Activated T-cell treated with anti-CD3 and anti-CD28 coated beads, Interleukin-2, amount 50 U/mL, for 48 hours (primary cell): Measurements from ENCODE around the gene TNPO1.
"Not testable (repeated sequence)": the region's sequence is repeated elsewhere in the genome, so short reads cannot be mapped to it uniquely, and the experiment has no call there.

ENCODE experiments used
- DNase-seq, 2 experiments: peaks; one replicate each; pipeline ENCODE4 v3.0.0-alpha.2; 2020

The TNPO1 gene

GRCh38 chr5:72816284-72817075 lies at the start of gene TNPO1:
Gene TNPO1, plus strand, starts transcription at chr5:72816661. Its CDS starts 77 bp downstream, at chr5:72816738.
- DNase-seq = peak; percentile 85 to 90

- no peak for DNase-seq
These were observed 49.0 kb upstream of the TNPO1 start for GRCh38 chr5:72767289-72768010.

- DNase-seq = no peak
These were observed 46.2 kb upstream of the TNPO1 start for GRCh38 chr5:72770266-72770665.

- no peak for DNase-seq
These were observed 39.8 kb upstream of the TNPO1 start for GRCh38 chr5:72776684-72777083.

DNA sequence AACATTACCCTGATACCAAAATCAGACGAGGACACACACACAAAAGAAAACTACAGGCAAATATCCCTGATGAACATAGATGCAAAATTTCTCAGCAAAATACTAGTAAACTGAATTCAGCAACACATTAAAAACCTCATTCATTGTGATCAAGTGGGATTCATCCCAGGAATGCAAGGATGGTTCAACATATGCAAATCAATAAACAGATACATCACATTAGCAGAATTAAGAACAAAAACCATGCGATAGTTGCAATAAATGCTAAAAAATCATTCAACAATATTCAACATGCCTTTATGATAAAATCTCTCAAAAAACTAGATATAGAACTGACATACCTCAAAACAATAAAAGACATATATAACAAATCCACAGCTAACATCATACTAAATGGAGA lies 36.9 kb upstream of the TNPO1 start:
- no peak for DNase-seq

DNA sequence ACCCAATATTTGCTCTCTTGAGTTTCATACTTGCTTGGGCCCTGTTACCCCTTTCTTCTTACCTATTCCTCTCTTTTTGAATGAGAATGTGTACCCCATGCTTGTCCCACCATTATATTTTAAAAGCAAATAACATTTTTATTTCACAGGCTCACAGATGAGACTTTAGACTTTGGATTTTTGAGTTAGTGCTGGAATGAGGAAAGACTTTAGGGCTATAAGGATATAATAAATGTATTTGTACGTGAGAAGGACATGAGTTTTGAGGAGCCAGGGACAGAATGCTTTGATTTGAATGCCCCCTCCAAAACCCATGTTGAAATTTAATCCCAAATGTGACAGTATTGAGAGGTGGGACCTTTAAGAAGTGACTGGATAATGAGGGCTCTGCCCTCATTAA lies 33.1 kb upstream of the TNPO1 start:
- no peak for DNase-seq

- DNase-seq = no peak
These were observed 32.3 kb upstream of the TNPO1 start for GRCh38 chr5:72784129-72784528.

- DNase-seq = no peak
These were observed 30.7 kb upstream of the TNPO1 start for GRCh38 chr5:72785801-72786200.

- no peak for DNase-seq
These were observed 29.8 kb upstream of the TNPO1 start for GRCh38 chr5:72786676-72787075.

DNA sequence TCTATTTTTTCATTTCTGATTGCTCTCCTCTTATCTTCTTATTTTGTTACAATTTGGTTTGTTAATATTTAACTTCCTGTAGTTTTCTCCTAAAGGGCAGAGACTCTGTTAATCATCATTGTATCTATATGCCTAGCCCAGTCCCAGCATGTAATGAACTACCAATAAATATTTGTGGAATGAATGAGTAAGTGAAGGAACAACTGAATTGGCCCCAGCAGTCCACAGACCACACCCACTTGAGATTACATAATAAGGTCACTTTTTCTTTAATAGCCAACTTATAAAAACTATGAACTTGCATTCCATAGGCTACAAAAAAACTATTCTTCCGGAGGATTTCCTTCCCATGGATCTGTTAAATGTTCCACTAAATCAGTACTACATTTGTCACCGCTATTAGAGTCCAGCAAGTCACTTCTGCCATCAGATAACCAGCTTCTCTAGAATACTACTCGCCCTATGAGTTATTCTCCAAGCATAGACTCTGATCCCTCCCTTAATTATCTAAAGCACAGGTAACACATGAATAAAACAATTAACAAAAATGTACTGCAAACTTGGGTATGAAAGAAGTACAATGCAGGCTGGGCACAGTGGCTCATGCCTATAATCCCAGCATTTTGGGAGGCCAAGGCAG lies 27.5 kb upstream of the TNPO1 start:
- no peak for DNase-seq

- no peak for DNase-seq
These were observed 26.3 kb upstream of the TNPO1 start for GRCh38 chr5:72790186-72790585.

DNA sequence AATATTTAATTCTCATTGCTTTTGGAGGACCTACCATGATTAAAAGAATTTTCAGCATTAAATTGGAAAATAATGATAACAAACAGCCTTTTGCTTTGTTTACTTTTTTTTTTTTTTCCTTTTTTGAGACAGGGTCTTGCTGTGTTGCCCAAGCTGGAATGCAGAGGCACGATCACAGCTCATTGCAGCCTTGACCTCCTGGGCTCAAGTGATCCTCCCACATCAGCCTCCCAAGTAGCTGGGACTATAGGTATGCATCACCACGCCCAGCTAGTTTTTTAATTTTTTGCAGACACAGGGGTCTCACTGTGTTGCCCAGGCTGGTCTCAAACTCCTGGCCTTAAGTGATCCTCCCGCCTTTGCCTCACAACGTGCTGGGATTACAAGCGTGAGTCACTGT lies 23.8 kb upstream of the TNPO1 start:
- not testable (repeated sequence) for DNase-seq

GRCh38 chr5:72796001-72796400 lies 20.5 kb upstream of the TNPO1 start:
- DNase-seq = no peak

DNA sequence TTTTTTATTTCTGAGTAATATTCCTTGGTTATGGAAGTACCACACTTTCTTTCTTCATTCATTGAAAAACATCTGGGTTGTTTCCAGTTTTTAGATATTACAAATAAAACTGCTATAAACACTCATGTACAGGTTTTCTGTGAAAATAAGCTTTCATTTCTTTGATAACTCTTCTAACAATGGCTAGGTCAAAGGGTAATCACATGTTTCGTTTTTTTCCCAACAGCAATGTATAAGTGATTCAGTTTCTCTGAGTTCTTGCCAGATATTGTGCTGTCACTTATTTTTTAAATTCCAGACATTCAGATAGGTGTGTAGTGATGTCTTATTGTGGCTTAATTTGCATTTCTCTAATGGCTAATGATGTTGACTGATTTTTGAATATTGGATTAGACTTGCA lies 16.7 kb upstream of the TNPO1 start:
- no peak for DNase-seq

DNA sequence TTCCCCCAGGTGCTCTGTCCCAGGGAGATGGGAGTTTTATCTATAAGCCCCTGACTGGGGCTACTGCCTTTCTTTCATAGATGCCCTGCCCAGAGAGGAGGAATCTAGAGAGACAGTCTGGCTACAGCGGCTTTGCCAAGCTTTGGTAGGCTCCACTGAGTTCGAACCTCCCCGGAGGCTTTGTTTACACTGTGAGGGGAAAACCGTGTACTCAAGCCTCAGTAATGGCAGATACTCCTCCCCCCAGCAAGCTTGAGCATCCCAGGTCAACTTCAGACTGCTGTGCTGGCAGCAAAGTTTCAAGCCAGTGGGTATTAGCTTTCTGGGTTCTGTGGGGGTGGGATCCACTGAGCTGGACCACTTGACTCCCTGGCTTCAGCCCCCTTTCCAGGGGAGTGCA lies 7.8 kb upstream of the TNPO1 start:
- not testable (repeated sequence) for DNase-seq

GRCh38 chr5:72811849-72812248 lies 4.6 kb upstream of the TNPO1 start:
- DNase-seq = no peak

- no peak for DNase-seq
These were observed 4.0 kb upstream of the TNPO1 start for GRCh38 chr5:72812488-72812887.

DNA sequence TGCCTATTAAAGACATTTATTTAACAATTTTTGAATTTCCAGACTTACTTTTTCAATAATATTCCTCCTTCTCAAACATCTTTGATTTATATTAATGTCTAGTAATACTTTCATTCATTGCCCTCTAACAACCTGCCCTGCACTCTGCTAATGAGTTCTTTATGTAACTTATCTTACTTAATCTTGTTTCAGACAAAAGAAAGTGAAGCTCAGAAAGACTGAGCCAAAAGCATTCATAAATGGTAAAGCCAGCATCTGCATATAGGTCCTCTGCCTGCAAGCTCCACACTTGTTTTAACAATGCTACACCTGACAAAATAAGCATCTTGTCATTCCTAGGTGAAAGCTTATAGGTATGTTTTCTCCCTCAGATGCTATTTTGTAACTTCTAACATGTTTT lies 2.4 kb upstream of the TNPO1 start:
- DNase-seq = no peak

- no peak for DNase-seq
These were observed 1.6 kb upstream of the TNPO1 start for GRCh38 chr5:72814864-72815263.

DNA sequence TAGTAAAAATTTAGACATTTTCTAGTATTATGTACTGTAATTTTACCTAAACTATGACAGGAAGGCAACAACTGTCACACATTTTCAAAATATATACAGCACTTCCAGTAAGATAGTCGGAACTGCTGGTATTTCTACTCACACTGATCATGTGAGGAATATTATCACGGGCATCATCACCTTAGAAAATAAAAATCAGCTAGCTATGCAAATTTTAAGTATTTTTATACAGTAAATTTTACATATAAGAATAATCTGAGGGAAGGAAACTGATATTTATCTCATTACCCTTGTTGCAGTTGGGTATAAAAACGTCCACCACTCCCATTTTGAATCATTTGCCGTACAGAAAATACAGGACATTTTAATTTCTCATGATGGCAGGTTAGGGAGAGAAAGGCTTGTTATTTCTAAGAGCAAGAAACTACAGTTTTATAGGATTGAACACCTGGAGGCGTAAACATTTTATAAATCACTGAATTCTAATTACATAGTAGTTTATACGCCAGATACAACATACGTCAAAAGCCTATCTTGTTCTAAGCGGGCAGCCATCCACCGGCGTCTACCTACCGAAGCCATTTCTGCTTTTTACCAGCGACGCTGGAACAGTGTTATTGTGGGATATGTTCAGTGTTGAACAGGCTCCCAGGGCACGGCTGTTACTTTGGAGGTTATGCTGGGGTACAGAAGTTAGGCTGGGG lies 729 bp upstream of the TNPO1 start:
- no peak for DNase-seq

DNA sequence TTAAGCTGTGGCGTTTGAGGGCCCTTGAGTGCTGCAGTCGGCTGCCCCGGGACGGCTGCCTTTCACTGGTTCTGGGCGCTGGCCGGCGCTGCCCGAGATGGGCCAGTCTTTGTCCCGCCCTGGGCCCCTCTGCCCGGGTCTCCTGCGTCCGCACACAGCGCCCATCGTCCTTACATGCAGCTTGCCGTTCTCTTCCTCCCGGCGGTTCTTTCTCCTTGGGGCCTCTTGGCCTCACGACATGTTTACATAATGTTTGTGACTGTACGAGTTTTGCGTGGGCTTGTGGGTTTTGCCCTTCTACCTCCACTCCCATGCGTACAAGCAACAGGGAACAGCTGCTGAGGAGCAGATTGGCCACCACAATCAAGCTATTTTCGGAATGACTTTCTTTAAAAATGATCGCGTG lies 618 bp downstream of the TNPO1 start:
- no peak for DNase-seq

- no peak for DNase-seq
These were observed 1.3 kb downstream of the TNPO1 start for GRCh38 chr5:72817671-72818266.
